ENCODE measurements around the gene JAKMIP2.
"Not testable (repeated sequence)": the region's sequence is repeated elsewhere in the genome, so short reads cannot be mapped to it uniquely, and the experiment has no call there.

Gene JAKMIP2

GRCh38 chr5:147727200-147727599 is 55.3 kb downstream of the JAKMIP2 start:
- no peak overlapping the region for H4K12ac ChIP-seq (ENCODE audit: low read depth, low read length)
- no peaks in the 10 kb centered on the region for H3K79me1 ChIP-seq (ENCODE audit: low read length)
- H3K36me3 ChIP-seq (ENCODE audit: control insufficient read depth in 1 of 2, insufficient read depth in 2 of 2, low read length in 2 of 2), result no peaks in the 10 kb centered on the region
- no peak overlapping the region for H2BK12ac ChIP-seq (ENCODE audit: low read length)
- H2AFZ ChIP-seq (ENCODE audit: insufficient read depth, low read length, poor library complexity), result no peak overlapping the region
- H2BK120ac ChIP-seq (ENCODE audit: insufficient read depth, low read length, poor library complexity), result no peak overlapping the region
- H3K23ac ChIP-seq (ENCODE audit: low read length), result no peak overlapping the region
- H3K14ac ChIP-seq (ENCODE audit: low read length), result no peak overlapping the region
- no CpG with 5 or more reads among the region's 1 CpG for WGBS (ENCODE audit: extremely low coverage, insufficient coverage, insufficient read length)
- no peak overlapping the region for H3K9ac ChIP-seq (ENCODE audit: low read length)
- H3K4me1 ChIP-seq (ENCODE audit: control insufficient read depth in 1 of 2, insufficient read depth in 2 of 2, low read length in 2 of 2), result no peaks in the 10 kb centered on the region
- H2BK5ac ChIP-seq (ENCODE audit: low read depth, low read length, poor library complexity), result no peak overlapping the region
- no peaks in the 10 kb centered on the region for H3K79me2 ChIP-seq (ENCODE audit: control insufficient read depth, insufficient read depth, low read length, poor library complexity)
- no peak overlapping the region for H3K4ac ChIP-seq (ENCODE audit: low read depth, low read length)
- no peaks in the 10 kb centered on the region for H3K27me3 ChIP-seq (ENCODE audit: insufficient read depth, low read length)
- no peak overlapping the region for H4K8ac ChIP-seq (ENCODE audit: low read depth, low read length)
- no peak overlapping the region for H3K27ac ChIP-seq (ENCODE audit: low read depth, low read length)
- no peak overlapping the region for H2AK5ac ChIP-seq (ENCODE audit: low read length)
- no peaks in the 10 kb centered on the region for H3K9me3 ChIP-seq (ENCODE audit: insufficient read depth, low read depth, low read length)
- no peak for DNase-seq
- no peak overlapping the region for H3K4me3 ChIP-seq (ENCODE audit: low read depth, low read length)
- H3K18ac ChIP-seq (ENCODE audit: low read length), result no peak overlapping the region
- H4K91ac ChIP-seq (ENCODE audit: low read depth, low read length), result no peak overlapping the region
- no peak overlapping the region for H3K4me2 ChIP-seq (ENCODE audit: low read length)

DNA sequence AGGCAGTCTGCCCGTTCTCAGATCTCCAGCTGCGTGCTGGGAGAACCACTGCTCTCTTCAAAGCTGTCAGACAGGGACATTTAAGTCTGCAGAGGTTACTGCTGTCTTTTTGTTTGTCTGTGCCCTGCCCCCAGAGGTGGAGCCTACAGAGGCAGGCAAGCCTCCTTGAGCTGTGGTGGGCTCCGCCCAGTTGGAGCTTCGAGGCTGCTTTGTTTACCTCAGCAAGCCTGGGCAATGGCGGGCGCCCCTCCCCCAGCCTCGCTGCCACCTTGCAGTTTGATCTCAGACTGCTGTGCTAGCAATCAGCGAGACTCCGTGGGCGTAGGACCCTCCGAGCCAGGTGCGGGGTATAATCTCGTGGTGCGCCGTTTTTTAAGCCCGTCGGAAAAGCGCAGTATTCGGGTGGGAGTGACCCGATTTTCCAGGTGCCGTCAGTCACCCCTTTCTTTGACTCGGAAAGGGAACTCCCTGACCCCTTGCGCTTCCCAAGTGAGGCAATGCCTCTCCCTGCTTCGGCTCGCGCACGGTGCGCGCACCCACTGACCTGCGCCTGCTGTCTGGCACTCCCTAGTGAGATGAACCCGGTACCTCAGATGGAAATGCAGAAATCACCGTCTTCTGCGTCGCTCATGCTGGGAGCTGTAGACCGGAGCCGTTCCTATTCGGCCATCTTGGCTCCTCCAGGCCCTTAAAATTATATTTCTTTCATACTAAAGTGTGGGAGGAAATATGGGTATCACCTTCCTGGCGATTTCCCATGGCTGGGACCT is 61.2 kb downstream of the JAKMIP2 start:
- H3K9me3 ChIP-seq (ENCODE audit: insufficient read depth, low read depth, low read length); H3K14ac ChIP-seq (ENCODE audit: low read length); H3K4me3 ChIP-seq (ENCODE audit: low read depth, low read length); H2BK12ac ChIP-seq (ENCODE audit: low read length); H3K4ac ChIP-seq (ENCODE audit: low read depth, low read length); H3K18ac ChIP-seq (ENCODE audit: low read length); H2BK5ac ChIP-seq (ENCODE audit: low read depth, low read length, poor library complexity); H2AK5ac ChIP-seq (ENCODE audit: low read length); H3K79me2 ChIP-seq (ENCODE audit: control insufficient read depth, insufficient read depth, low read length, poor library complexity); H3K4me2 ChIP-seq (ENCODE audit: low read length); H2BK120ac ChIP-seq (ENCODE audit: insufficient read depth, low read length, poor library complexity); H3K27ac ChIP-seq (ENCODE audit: low read depth, low read length); H3K9ac ChIP-seq (ENCODE audit: low read length); H3K79me1 ChIP-seq (ENCODE audit: low read length); H2AFZ ChIP-seq (ENCODE audit: insufficient read depth, low read length, poor library complexity); H3K27me3 ChIP-seq (ENCODE audit: insufficient read depth, low read length); H3K4me1 ChIP-seq (ENCODE audit: control insufficient read depth in 1 of 2, insufficient read depth in 2 of 2, low read length in 2 of 2); DNase-seq; H3K23ac ChIP-seq (ENCODE audit: low read length); H4K12ac ChIP-seq (ENCODE audit: low read depth, low read length); H3K36me3 ChIP-seq (ENCODE audit: control insufficient read depth in 1 of 2, insufficient read depth in 2 of 2, low read length in 2 of 2): not testable (repeated sequence)
- no CpG with 5 or more reads among the region's 38 CpGs for WGBS (ENCODE audit: extremely low coverage, insufficient coverage, insufficient read length)
- peak overlapping the region; percentile 38 for H4K8ac ChIP-seq (ENCODE audit: low read depth, low read length)
- H4K91ac ChIP-seq (ENCODE audit: low read depth, low read length), result peak overlapping the region; percentile 14

GRCh38 chr5:147713550-147714295 is 68.8 kb downstream of the JAKMIP2 start:
- Histone ChIP-seq H3K79me2 (ENCODE audit: control insufficient read depth, insufficient read depth, low read length, poor library complexity) (no peaks in the 10 kb centered on the region), H2AFZ (ENCODE audit: insufficient read depth, low read length, poor library complexity) (no peak overlapping the region), H3K27ac (ENCODE audit: low read depth, low read length) (no peak overlapping the region), H3K4me3 (ENCODE audit: low read depth, low read length) (no peak overlapping the region), H3K36me3 (ENCODE audit: control insufficient read depth in 1 of 2, insufficient read depth in 2 of 2, low read length in 2 of 2) (no peaks in the 10 kb centered on the region), H3K79me1 (ENCODE audit: low read length) (no peaks in the 10 kb centered on the region), H3K4ac (ENCODE audit: low read depth, low read length) (no peak overlapping the region), H4K91ac (ENCODE audit: low read depth, low read length) (no peak overlapping the region), H2BK120ac (ENCODE audit: insufficient read depth, low read length, poor library complexity) (no peak overlapping the region), H3K9ac (ENCODE audit: low read length) (no peak overlapping the region), H3K18ac (ENCODE audit: low read length) (no peak overlapping the region), H4K12ac (ENCODE audit: low read depth, low read length) (no peak overlapping the region), H3K4me1 (ENCODE audit: control insufficient read depth in 1 of 2, insufficient read depth in 2 of 2, low read length in 2 of 2) (no peaks in the 10 kb centered on the region), H4K8ac (ENCODE audit: low read depth, low read length) (no peak overlapping the region), H3K23ac (ENCODE audit: low read length) (no peak overlapping the region), H2BK5ac (ENCODE audit: low read depth, low read length, poor library complexity) (no peak overlapping the region), H3K4me2 (ENCODE audit: low read length) (no peak overlapping the region), H3K27me3 (ENCODE audit: insufficient read depth, low read length) (no peaks in the 10 kb centered on the region), H3K9me3 (ENCODE audit: insufficient read depth, low read depth, low read length) (no peaks in the 10 kb centered on the region), H3K14ac (ENCODE audit: low read length) (no peak overlapping the region), H2BK12ac (ENCODE audit: low read length) (no peak overlapping the region), H2AK5ac (ENCODE audit: low read length) (no peak overlapping the region)
- WGBS (ENCODE audit: extremely low coverage, insufficient coverage, insufficient read length), result no CpG with 5 or more reads among the region's 5 CpGs
- no peak for DNase-seq

- WGBS (ENCODE audit: extremely low coverage, insufficient coverage, insufficient read length), result no CpG with 5 or more reads among the region's 4 CpGs
- Histone ChIP-seq H3K27ac (ENCODE audit: low read depth, low read length) (no peak overlapping the region), H3K9me3 (ENCODE audit: insufficient read depth, low read depth, low read length) (no peaks in the 10 kb centered on the region), H2BK12ac (ENCODE audit: low read length) (no peak overlapping the region), H4K8ac (ENCODE audit: low read depth, low read length) (no peak overlapping the region), H3K4me3 (ENCODE audit: low read depth, low read length) (no peak overlapping the region), H3K4me2 (ENCODE audit: low read length) (no peak overlapping the region), H3K36me3 (ENCODE audit: control insufficient read depth in 1 of 2, insufficient read depth in 2 of 2, low read length in 2 of 2) (no peaks in the 10 kb centered on the region), H2AFZ (ENCODE audit: insufficient read depth, low read length, poor library complexity) (no peak overlapping the region), H4K12ac (ENCODE audit: low read depth, low read length) (no peak overlapping the region), H3K79me2 (ENCODE audit: control insufficient read depth, insufficient read depth, low read length, poor library complexity) (no peaks in the 10 kb centered on the region), H3K4ac (ENCODE audit: low read depth, low read length) (no peak overlapping the region), H4K91ac (ENCODE audit: low read depth, low read length) (no peak overlapping the region), H3K9ac (ENCODE audit: low read length) (no peak overlapping the region), H2BK5ac (ENCODE audit: low read depth, low read length, poor library complexity) (no peak overlapping the region), H3K23ac (ENCODE audit: low read length) (no peak overlapping the region), H3K4me1 (ENCODE audit: control insufficient read depth in 1 of 2, insufficient read depth in 2 of 2, low read length in 2 of 2) (no peaks in the 10 kb centered on the region), H3K27me3 (ENCODE audit: insufficient read depth, low read length) (no peaks in the 10 kb centered on the region), H3K18ac (ENCODE audit: low read length) (no peak overlapping the region), H3K14ac (ENCODE audit: low read length) (no peak overlapping the region), H3K79me1 (ENCODE audit: low read length) (no peaks in the 10 kb centered on the region), H2AK5ac (ENCODE audit: low read length) (no peak overlapping the region), H2BK120ac (ENCODE audit: insufficient read depth, low read length, poor library complexity) (no peak overlapping the region)
- no peak for DNase-seq
Measured at GRCh38 chr5:147712598-147712997, 69.9 kb downstream of the JAKMIP2 start.
